HG02938 (cell line): Measurements from ENCODE around the gene REEP5.
"Not testable (repeated sequence)": the region's sequence is repeated elsewhere in the genome, so short reads cannot be mapped to it uniquely, and the experiment has no call there.

Experiments used
- ATAC-seq: cut with Tn5 transposase; IDR thresholded peaks from one replicate; pipeline ENCODE4 v1.9.1; 2021; ENCODE audit warnings: mild to moderate bottlenecking, moderate library complexity; ENCODE audit not compliant: unreplicated experiment

Gene REEP5

GRCh38 chr5:112892776-112893175, 29.3 kb downstream of the REEP5 start:
- ATAC-seq, result no peak

- ATAC-seq, result not testable (repeated sequence)
Observed at GRCh38 chr5:112892066-112892465, 30.0 kb downstream of the REEP5 start.

GRCh38 chr5:112886975-112887374, 35.1 kb downstream of the REEP5 start:
- ATAC-seq, result no peak

DNA sequence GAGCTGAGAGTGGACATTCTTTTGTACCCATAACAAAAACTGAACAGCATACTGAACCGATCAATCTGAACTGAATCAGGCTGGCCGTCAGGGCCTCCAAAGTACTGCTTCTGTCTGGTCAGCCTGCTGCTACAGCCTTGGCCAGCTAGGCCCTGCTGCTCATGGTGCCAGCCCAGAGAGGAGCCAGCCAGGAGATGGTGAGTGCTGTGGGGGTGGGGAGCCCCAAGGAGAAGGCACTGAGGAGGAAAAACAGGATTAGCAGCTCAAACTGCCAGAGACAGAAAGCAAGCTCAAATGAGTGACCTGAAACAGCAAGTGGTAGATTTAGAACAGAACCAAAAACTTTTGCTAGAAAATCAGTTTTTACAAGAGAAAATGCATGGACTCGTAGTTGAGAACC, 37.0 kb downstream of the REEP5 start:
- ATAC-seq, result no peak

- ATAC-seq, result no peak
Observed at GRCh38 chr5:112883192-112883591, 38.8 kb downstream of the REEP5 start.

GRCh38 chr5:112880219-112880964, 41.6 kb downstream of the REEP5 start:
- ATAC-seq, result no peak

DNA sequence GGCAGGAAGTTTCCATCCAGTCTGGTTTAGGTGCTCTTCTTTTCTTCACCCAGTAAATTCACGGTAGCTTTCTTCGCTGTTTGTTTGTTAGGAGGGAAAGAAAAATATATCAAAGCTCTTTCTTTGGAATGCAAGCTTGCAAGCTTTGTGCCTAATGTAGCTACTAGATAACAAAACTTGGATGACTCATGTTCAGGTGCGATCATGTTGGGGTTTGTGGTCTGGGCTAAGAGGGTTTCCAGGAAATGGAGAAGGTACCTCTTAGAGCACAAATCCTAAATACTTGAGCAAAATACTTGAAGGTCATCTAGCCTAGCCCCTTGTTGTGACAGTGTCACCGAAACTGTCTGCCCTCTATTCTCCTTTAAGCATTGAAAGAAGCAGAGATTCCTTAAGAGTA, 43.3 kb downstream of the REEP5 start:
- ATAC-seq, result no peak

- ATAC-seq, result no peak
Observed at GRCh38 chr5:112878101-112878500, 43.9 kb downstream of the REEP5 start.

DNA sequence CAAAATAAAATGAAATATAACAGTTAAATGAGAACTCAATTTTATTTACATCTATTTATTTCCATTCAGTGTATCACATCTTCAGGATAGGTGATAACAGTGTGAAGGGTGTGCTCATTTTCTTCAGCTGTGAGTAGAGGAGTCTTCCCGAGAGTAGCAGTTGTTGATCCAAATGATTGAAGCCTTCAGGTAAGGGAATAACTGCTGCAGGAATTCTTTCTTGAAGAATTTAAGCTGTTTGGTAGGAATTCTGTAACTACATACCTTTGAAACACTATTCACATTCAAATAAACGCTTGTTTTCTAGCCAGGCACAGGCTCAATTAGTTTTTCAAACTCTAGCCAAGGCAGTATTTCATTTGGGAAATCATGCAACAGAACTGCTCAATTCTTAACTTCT, 45.7 kb downstream of the REEP5 start:
- no peak for ATAC-seq

DNA sequence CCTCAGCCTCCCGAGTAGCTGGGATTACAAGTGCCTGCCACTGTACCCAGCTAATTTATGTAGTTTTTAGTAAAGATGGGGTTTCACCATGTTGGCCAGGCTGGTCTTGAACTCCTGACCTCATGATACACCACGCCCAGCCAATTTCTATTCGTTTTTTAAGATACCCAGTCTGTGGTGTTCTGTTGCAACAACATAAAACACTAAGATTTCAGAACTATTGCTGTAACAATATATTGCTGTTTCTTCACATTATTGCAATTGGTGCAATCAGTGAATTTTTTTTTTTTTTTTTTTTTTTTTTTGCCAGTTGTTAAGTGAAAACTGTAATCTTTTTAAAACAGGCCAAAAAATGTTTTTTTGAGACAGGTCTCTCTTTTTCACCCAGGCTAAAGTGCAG, 51.1 kb downstream of the REEP5 start:
- ATAC-seq, result no peak

GRCh38 chr5:112869948-112870347, 52.1 kb downstream of the REEP5 start:
- ATAC-seq, result peak; percentile 73

DNA sequence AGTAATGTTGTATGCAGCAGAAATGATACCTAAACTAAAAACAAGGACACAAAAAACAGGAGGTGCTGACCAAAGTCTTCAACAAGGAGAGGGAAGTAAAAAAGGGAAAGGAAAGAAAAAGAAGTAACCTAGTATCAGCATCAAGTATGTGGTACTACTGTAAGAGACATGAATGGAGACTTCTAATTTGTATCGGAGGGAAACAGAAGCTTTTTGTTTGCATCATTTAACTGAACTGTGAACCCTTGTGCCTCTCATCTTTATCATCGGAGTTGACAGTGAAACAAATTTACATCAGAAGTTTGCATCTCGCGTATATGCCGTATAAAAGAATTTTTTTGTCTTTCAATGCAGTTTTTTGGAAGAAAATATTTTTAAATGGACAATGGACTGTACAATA, 54.6 kb downstream of the REEP5 start:
- no peak for ATAC-seq

DNA sequence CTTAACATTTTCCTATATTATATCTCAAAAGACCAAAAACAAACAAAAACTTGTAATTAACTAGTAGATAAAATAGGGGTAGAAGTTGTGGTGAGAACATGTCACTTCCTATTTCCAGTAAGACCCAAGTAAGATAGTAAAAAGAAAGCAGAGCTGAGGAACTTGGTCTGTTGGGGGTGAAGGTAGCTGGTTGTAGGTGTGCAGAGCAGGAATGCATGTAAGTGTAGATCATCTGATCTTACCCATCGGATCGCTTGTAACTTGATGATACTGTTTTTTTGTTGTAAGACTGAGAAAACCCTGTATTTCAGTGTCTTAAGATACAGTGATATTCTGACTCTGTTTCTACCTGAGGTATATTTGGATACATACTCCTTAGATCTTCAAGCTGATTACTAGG, 55.3 kb downstream of the REEP5 start:
- ATAC-seq, result no peak

GRCh38 chr5:112865128-112865527, 56.9 kb downstream of the REEP5 start:
- ATAC-seq, result no peak

- ATAC-seq, result no peak
Observed at GRCh38 chr5:112863549-112863948, 58.5 kb downstream of the REEP5 start.

GRCh38 chr5:112862085-112862484, 59.9 kb downstream of the REEP5 start:
- ATAC-seq, result no peak

- ATAC-seq, result no peak
Observed at GRCh38 chr5:112861638-112861985, 60.4 kb downstream of the REEP5 start.

DNA sequence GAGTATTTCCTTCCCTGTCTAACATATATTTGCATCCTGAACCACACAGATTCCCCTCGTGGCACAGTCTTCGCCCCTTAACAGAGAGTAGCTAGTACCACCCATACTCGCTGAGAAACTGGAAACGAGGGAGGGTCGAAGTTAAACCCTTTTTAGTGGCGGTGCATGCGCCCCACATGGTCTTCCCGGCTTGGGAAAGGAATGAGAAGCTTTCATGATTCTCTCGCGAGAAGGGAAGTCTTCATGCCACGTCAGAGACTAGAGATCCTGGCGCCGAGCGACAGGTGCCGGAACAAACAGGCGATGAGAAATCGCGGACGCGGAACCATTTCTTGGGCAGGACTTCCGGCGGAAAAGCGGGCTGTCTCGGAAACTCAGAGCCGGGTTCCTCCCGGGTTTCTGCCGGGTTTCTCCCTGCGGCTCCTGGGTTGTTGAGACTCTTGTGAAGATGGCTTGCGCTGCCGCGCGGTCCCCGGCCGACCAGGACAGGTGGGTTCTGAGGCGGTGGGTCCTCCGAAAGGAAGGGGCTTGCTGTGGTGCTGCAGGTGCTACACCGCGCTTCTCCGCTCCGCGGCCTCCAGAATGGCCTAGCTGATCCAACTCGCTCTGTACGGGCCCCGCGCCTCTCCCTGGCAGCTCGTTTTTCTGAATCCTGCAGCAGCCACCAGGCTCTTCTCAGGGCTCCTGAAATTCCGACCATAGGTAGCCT, 60.9 kb downstream of the REEP5 start, which contains the start of gene SRP19:
Gene SRP19, plus strand, starts transcription at position 359 of the 709 bp plus-strand sequence. Its CDS starts 90 bp downstream, at position 449.
- ATAC-seq, result peak; percentile 97

- ATAC-seq, result not testable (repeated sequence)
Observed at GRCh38 chr5:112860571-112860928, 61.5 kb downstream of the REEP5 start.

- no peak for ATAC-seq
Observed at GRCh38 chr5:112857866-112858265, 64.2 kb downstream of the REEP5 start.

GRCh38 chr5:112854651-112855050, 67.4 kb downstream of the REEP5 start:
- no peak for ATAC-seq

DNA sequence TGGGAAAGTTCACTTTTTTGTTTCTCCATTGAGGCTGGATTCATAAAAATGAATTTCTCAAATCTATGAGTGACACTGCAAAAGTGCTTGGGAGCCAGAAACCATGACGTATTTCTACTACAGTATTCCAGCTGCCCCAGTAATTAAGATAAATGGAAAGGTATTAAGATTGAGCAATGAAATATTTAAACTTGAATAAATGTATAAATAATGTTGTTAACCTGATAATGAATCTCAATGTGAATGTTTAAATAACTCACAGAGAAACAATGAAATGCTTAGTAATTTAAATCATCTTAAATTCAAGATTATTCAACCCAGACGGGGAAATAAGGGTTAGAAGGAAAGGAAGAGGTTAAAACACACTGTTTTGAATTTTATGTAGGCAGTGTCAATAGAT, 72.1 kb downstream of the REEP5 start:
- ATAC-seq, result no peak
